SK-N-MC (cell line): Measurements from ENCODE around the gene POGZ.

Source experiments
- DNase-seq: peaks from one replicate; pipeline ENCODE4 v3.0.0-alpha.2; 2011; ENCODE audit warnings: low read depth, low spot score
- H3K27ac ChIP-seq: fragments of 200-600 bp; sonication (generic); 2 replicates; pipeline ENCODE4 v1.5.1; 2016; ENCODE audit warnings: mixed run types
- H3K36me3 ChIP-seq: fragments of 200-600 bp; sonication (generic); 2 replicates; pipeline ENCODE4 v1.6.1; 2017; ENCODE audit warnings: antibody characterized with exemption, low read length, mixed read lengths; ENCODE audit not compliant: insufficient read depth
- H3K4me3 ChIP-seq: fragments of 200-600 bp; sonication (generic); 2 replicates; pipeline ENCODE4 v1.5.1; 2016
- H3K9ac ChIP-seq: fragments of 200-600 bp; sonication (generic); 2 replicates; pipeline ENCODE4 v1.8.0; 2017; ENCODE audit warnings: mixed run types, mixed read lengths; ENCODE audit not compliant: insufficient read length
- H3K9me3 ChIP-seq: fragments of 200-600 bp; sonication (generic); 2 replicates; pipeline ENCODE4 v1.6.1; 2017; ENCODE audit warnings: low read depth, mild to moderate bottlenecking, antibody characterized with exemption, low read length, moderate library complexity, mixed read lengths
- EZH2 ChIP-seq: fragments of 200-600 bp; sonication (generic); IDR thresholded peaks from one replicate; pipeline ENCODE4 v1.6.1; 2017; ENCODE audit warnings: antibody characterized with exemption
- FOXP2 ChIP-seq: optimal IDR thresholded peaks from 2 replicates; pipeline ENCODE3; 2011; ENCODE audit warnings: mild to moderate bottlenecking, moderate library complexity; ENCODE audit not compliant: insufficient read depth; ENCODE audit errors: extremely low read length, control extremely low read depth
- POLR2AphosphoS5 ChIP-seq: IDR thresholded peaks from 2 replicates; pipeline ENCODE4 v1.6.1; 2012; ENCODE audit warnings: mild to moderate bottlenecking, low read depth, low read length, borderline replicate concordance

The POGZ gene

GRCh38 chr1:151461694-151462093 is 2.4 kb upstream of the POGZ start:
- Histone ChIP-seq H3K36me3 (no peaks in the 10 kb centered on the region), H3K9ac (no peak overlapping the region), H3K4me3 (no peak overlapping the region), H3K9me3 (no peaks in the 10 kb centered on the region), H3K27ac (no peak overlapping the region)
- no peak for DNase-seq
- TF ChIP-seq POLR2AphosphoS5 = no peak
- TF ChIP-seq FOXP2 = no peak
- TF ChIP-seq EZH2 = no peak

GRCh38 chr1:151458802-151459330 is 428 bp downstream of the POGZ start:
- peaks cover 11% of the 10 kb centered on the region for H3K36me3 ChIP-seq
- peak overlapping the region; percentile 90 for H3K9ac ChIP-seq
- no peak for DNase-seq
- peak; percentile 42; the same call in 1 of the 2 replicates for TF ChIP-seq POLR2AphosphoS5
- TF ChIP-seq FOXP2 = no peak
- peak overlapping the region; percentile 94 for H3K27ac ChIP-seq
- no peaks in the 10 kb centered on the region for H3K9me3 ChIP-seq
- H3K4me3 ChIP-seq = peak overlapping the region; percentile 79

GRCh38 chr1:151457911-151458801 is 1.1 kb downstream of the POGZ start:
- H3K9me3 ChIP-seq = no peaks in the 10 kb centered on the region
- H3K36me3 ChIP-seq = peaks cover 12% of the 10 kb centered on the region
- peak overlapping the region; percentile 97 for H3K4me3 ChIP-seq
- TF ChIP-seq POLR2AphosphoS5 (peak; percentile 66), FOXP2 (no peak), EZH2 (no peak)
- peak overlapping the region; percentile 91 for H3K9ac ChIP-seq
- peak overlapping the region; percentile 98 for H3K27ac ChIP-seq
- peak; percentile 77 for DNase-seq

- Histone ChIP-seq H3K27ac (peak overlapping the region; percentile 84), H3K36me3 (peaks cover 12% of the 10 kb centered on the region), H3K9me3 (no peaks in the 10 kb centered on the region), H3K4me3 (peak overlapping the region; percentile 4; the same call in 1 of the 2 replicates), H3K9ac (no peak overlapping the region)
- DNase-seq = no peak
- TF ChIP-seq POLR2AphosphoS5 (no peak), EZH2 (no peak), FOXP2 (no peak)
Observed at GRCh38 chr1:151455966-151456365, 3.3 kb downstream of the POGZ start.

GRCh38 chr1:151455231-151455630 is 4.1 kb downstream of the POGZ start:
- TF ChIP-seq POLR2AphosphoS5 = no peak
- no peak for TF ChIP-seq EZH2
- TF ChIP-seq FOXP2 = no peak
- Histone ChIP-seq H3K4me3 (peak overlapping the region; percentile 25; the same call in 1 of the 2 replicates), H3K9me3 (no peaks in the 10 kb centered on the region), H3K36me3 (peaks cover 18% of the 10 kb centered on the region), H3K9ac (peak overlapping the region; percentile 48), H3K27ac (peak overlapping the region; percentile 84)
- DNase-seq = no peak

GRCh38 chr1:151447696-151448095 is 11.6 kb downstream of the POGZ start:
- H3K4me3 ChIP-seq = no peak overlapping the region
- no peak for TF ChIP-seq FOXP2
- TF ChIP-seq POLR2AphosphoS5 = no peak
- no peak for TF ChIP-seq EZH2

GRCh38 chr1:151444783-151445177 is 14.5 kb downstream of the POGZ start:
- Histone ChIP-seq H3K9me3 (no peaks in the 10 kb centered on the region), H3K4me3 (peak overlapping the region; percentile 36), H3K36me3 (peaks cover 27% of the 10 kb centered on the region), H3K27ac (peak overlapping the region; percentile 74), H3K9ac (no peak overlapping the region)
- DNase-seq = no peak
- no peak for TF ChIP-seq FOXP2
- no peak for TF ChIP-seq POLR2AphosphoS5
- TF ChIP-seq EZH2 = no peak

More at GRCh38 chr1:151447696-151448095, 11.6 kb downstream of the POGZ start:
- no peak for DNase-seq
- H3K36me3 ChIP-seq = peaks cover 17% of the 10 kb centered on the region; the same call in 1 of the 2 replicates
- no peaks in the 10 kb centered on the region for H3K9me3 ChIP-seq
- no peak overlapping the region for H3K27ac ChIP-seq
- no peak overlapping the region for H3K9ac ChIP-seq
